Endothelial cell (in vitro differentiated cells): ENCODE results near the gene GUCA1C. TPM values are rescaled to one million over a fixed set of nuclear protein-coding genes. Genes with fewer than 3 reads are reported as not detected.

ENCODE experiments used
- DNase-seq: peaks from one replicate; pipeline ENCODE4 v3.0.0; 2021; ENCODE audit warnings: low spot score
- H3K27ac Mint-ChIP-seq: one replicate; pipeline ENCODE4 v1.8.0; 2021; ENCODE audit warnings: mixed read lengths, inconsistent platforms; ENCODE audit not compliant: unreplicated experiment
- H3K27me3 Mint-ChIP-seq: one replicate; pipeline ENCODE4 v1.8.0; 2021; ENCODE audit warnings: mild to moderate bottlenecking, moderate library complexity, mixed read lengths, inconsistent platforms; ENCODE audit not compliant: unreplicated experiment
- H3K36me3 Mint-ChIP-seq: one replicate; pipeline ENCODE4 v1.8.0; 2021; ENCODE audit warnings: mild to moderate bottlenecking, low read depth, mixed read lengths, inconsistent platforms; ENCODE audit not compliant: unreplicated experiment
- H3K4me1 Mint-ChIP-seq: one replicate; pipeline ENCODE4 v1.8.0; 2021; ENCODE audit warnings: mild to moderate bottlenecking, mixed read lengths, inconsistent platforms; ENCODE audit not compliant: unreplicated experiment
- H3K4me3 Mint-ChIP-seq: one replicate; pipeline ENCODE4 v1.8.0; 2021; ENCODE audit warnings: mild to moderate bottlenecking, mixed read lengths, inconsistent platforms; ENCODE audit not compliant: unreplicated experiment
- H3K9me3 Mint-ChIP-seq: one replicate; pipeline ENCODE4 v1.8.0; 2021; ENCODE audit warnings: mixed read lengths, inconsistent platforms; ENCODE audit not compliant: unreplicated experiment
- total RNA-seq: library from RNA; stranded (reverse); fragmentation: NEBNext Ultra II Directional; extraction: Animal tissue kit (Norgen Biotek cat#: 25700); gene quantifications from one replicate; pipeline ENCODE4 v1.2.1, GENCODE V29; 2021; ENCODE audit not compliant: unreplicated experiment
- TF ChIP-seq, protein P1 (sequence below): fragments of 200-600 bp; sonication (generic); IDR thresholded peaks from one replicate; pipeline ENCODE4 v1.5.0; 2021; ENCODE audit warnings: antibody characterized with exemption; ENCODE audit not compliant: unreplicated experiment

The GUCA1C gene
- total RNA-seq, 1 donor from 2014 or later = not detected

- DNase-seq = no peak
- TF ChIP-seq, protein P1, sequence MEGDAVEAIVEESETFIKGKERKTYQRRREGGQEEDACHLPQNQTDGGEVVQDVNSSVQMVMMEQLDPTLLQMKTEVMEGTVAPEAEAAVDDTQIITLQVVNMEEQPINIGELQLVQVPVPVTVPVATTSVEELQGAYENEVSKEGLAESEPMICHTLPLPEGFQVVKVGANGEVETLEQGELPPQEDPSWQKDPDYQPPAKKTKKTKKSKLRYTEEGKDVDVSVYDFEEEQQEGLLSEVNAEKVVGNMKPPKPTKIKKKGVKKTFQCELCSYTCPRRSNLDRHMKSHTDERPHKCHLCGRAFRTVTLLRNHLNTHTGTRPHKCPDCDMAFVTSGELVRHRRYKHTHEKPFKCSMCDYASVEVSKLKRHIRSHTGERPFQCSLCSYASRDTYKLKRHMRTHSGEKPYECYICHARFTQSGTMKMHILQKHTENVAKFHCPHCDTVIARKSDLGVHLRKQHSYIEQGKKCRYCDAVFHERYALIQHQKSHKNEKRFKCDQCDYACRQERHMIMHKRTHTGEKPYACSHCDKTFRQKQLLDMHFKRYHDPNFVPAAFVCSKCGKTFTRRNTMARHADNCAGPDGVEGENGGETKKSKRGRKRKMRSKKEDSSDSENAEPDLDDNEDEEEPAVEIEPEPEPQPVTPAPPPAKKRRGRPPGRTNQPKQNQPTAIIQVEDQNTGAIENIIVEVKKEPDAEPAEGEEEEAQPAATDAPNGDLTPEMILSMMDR = no peak
- no peaks in the 10 kb centered on the region for H3K36me3 Mint-ChIP-seq
- H3K4me1 Mint-ChIP-seq = no peaks in the 10 kb centered on the region
- H3K9me3 Mint-ChIP-seq = no peaks in the 10 kb centered on the region
- H3K27me3 Mint-ChIP-seq = peaks cover 1% of the 10 kb centered on the region
- no peak overlapping the region for H3K4me3 Mint-ChIP-seq
- H3K27ac Mint-ChIP-seq = no peak overlapping the region
These were observed 13.0 kb downstream of the GUCA1C start for GRCh38 chr3:108940568-108941263.

DNA sequence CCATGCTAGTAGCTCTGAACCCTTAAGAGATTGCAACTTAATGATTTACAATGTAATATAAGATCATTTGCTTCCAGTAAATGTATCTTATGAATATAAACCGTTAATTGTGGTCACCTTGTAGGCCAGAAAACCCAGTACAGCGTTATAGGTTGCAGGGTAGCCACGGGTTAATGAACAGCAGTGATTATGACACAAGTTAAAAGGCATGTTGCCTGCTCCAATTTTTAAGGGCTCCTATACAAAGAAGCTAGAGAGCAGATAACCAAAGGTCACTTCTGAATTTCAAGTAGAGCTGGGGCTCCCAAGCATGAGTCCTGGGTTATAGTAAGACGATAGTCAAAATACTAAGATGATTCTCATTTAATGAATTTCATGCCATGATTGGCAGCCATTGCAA, 13.5 kb downstream of the GUCA1C start:
- no peak for DNase-seq
- Mint-ChIP-seq H3K4me3 (no peak overlapping the region), H3K27me3 (peaks cover 1% of the 10 kb centered on the region), H3K27ac (no peak overlapping the region), H3K9me3 (no peaks in the 10 kb centered on the region), H3K4me1 (no peaks in the 10 kb centered on the region), H3K36me3 (no peaks in the 10 kb centered on the region)
- TF ChIP-seq, protein P1 = no peak

GRCh38 chr3:108936924-108937689, 16.6 kb downstream of the GUCA1C start:
- TF ChIP-seq, protein P1 = no peak
- DNase-seq = no peak

DNA sequence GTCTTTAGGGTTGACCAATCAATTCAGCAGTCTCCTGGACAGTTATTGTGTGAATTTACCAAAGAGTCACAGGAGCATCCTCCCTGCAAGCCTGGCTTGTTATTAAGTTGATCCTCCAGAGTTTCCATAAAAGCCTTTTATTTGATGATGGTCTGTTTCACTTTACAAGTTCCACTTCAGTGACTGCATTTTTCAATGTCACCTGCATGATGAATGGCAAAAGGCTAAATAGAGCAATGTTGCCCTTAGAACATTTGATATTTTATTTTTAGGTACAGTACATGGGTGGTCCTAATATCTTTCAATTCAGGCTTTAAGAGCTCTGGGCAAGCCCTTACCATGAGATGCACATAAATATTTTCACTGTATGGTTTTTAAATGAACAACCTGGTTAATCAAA, 22.6 kb downstream of the GUCA1C start:
- Mint-ChIP-seq H3K4me3 (no peak overlapping the region), H3K27me3 (no peaks in the 10 kb centered on the region), H3K4me1 (no peaks in the 10 kb centered on the region), H3K27ac (no peak overlapping the region), H3K9me3 (no peaks in the 10 kb centered on the region), H3K36me3 (no peaks in the 10 kb centered on the region)
- TF ChIP-seq, protein P1 = no peak
- no peak for DNase-seq

More at GRCh38 chr3:108936924-108937689, 16.6 kb downstream of the GUCA1C start:
- no peak overlapping the region for H3K27ac Mint-ChIP-seq
- H3K4me1 Mint-ChIP-seq = no peaks in the 10 kb centered on the region
- H3K27me3 Mint-ChIP-seq = no peaks in the 10 kb centered on the region
- H3K4me3 Mint-ChIP-seq = no peak overlapping the region
- no peaks in the 10 kb centered on the region for H3K9me3 Mint-ChIP-seq
- H3K36me3 Mint-ChIP-seq = no peaks in the 10 kb centered on the region

DNA sequence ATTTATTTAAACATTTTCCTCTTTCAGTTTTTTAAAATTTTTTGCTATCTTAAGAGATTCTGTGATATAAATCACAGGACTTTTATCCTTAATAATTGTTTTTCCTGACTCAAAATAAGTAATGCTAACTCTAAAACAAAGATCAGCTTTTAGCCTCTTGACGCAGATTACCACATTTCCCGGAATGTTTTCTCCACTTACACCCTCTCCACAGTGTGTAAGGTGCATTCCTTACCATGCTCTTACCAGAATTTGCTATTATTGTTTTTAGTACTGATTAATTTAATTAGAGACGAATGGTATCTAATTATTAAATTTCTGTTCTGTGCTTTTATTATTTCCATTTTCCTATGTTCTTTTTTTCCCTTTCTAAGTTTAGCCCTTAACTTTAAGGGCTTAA, 34.8 kb downstream of the GUCA1C start:
- H3K27me3 Mint-ChIP-seq = no peaks in the 10 kb centered on the region
- TF ChIP-seq, protein P1 = no peak
- no peak overlapping the region for H3K4me3 Mint-ChIP-seq
- H3K4me1 Mint-ChIP-seq = no peaks in the 10 kb centered on the region
- H3K9me3 Mint-ChIP-seq = no peaks in the 10 kb centered on the region
- no peak for DNase-seq
- no peak overlapping the region for H3K27ac Mint-ChIP-seq
- no peaks in the 10 kb centered on the region for H3K36me3 Mint-ChIP-seq
